ENCODE results near the gene IGBP1. TPM values are rescaled to one million over a fixed set of nuclear protein-coding genes. Genes with fewer than 3 reads are reported as not detected.
A peak's percentile ranks its signal among the peaks of the same experiment; 100 is the strongest.

Gene IGBP1
- polyA plus RNA-seq, 1 experiment, result 118 TPM

GRCh38 chrX:70172221-70172620 is 39.0 kb downstream of the IGBP1 start:
- CTCF ChIA-PET, result no interaction called here
- DNase-seq (ENCODE audit: low read depth, low spot score), result no peak
- TF ChIP-seq, protein P1, sequence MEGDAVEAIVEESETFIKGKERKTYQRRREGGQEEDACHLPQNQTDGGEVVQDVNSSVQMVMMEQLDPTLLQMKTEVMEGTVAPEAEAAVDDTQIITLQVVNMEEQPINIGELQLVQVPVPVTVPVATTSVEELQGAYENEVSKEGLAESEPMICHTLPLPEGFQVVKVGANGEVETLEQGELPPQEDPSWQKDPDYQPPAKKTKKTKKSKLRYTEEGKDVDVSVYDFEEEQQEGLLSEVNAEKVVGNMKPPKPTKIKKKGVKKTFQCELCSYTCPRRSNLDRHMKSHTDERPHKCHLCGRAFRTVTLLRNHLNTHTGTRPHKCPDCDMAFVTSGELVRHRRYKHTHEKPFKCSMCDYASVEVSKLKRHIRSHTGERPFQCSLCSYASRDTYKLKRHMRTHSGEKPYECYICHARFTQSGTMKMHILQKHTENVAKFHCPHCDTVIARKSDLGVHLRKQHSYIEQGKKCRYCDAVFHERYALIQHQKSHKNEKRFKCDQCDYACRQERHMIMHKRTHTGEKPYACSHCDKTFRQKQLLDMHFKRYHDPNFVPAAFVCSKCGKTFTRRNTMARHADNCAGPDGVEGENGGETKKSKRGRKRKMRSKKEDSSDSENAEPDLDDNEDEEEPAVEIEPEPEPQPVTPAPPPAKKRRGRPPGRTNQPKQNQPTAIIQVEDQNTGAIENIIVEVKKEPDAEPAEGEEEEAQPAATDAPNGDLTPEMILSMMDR (IDR thresholded peaks at IDR 0.05; ENCODE audit: low read depth, low read length), result no peak
- Histone ChIP-seq H3K9me3 (ENCODE audit: control insufficient read depth, insufficient read depth, low read length) (no peaks in the 10 kb centered on the region; the same call in 1 of the 2 replicates), H3K27ac (ENCODE audit: low read depth, low read length) (no peak overlapping the region), H3K4me3 (ENCODE audit: low read depth, low read length) (no peak overlapping the region), H3K27me3 (ENCODE audit: control insufficient read depth, insufficient read depth, low read length) (no peaks in the 10 kb centered on the region)
- POLR2A ChIA-PET, result interaction anchor here (0.5 to 0.6 kb wide), 2 partner anchors 39 to 1009 kb away, joined by 3 to 19 read pairs; partner anchors contain the start of gene IGBP1

GRCh38 chrX:70172964-70173363 is 39.7 kb downstream of the IGBP1 start:
- CTCF ChIA-PET, result interaction anchor here (1.9 kb wide), 1 partner anchor 40 kb away, joined by 9 read pairs; the partner anchor contains the start of gene IGBP1
- TF ChIP-seq, protein P1 (IDR thresholded peaks at IDR 0.05; ENCODE audit: low read depth, low read length), result no peak
- no peak overlapping the region for H3K27ac ChIP-seq (ENCODE audit: low read depth, low read length)
- H3K4me3 ChIP-seq (ENCODE audit: low read depth, low read length), result no peak overlapping the region
- no peaks in the 10 kb centered on the region for H3K27me3 ChIP-seq (ENCODE audit: control insufficient read depth, insufficient read depth, low read length)
- POLR2A ChIA-PET, result no interaction called here
- no peak for DNase-seq (ENCODE audit: low read depth, low spot score)
- H3K9me3 ChIP-seq (ENCODE audit: control insufficient read depth, insufficient read depth, low read length), result no peaks in the 10 kb centered on the region; the same call in 1 of the 2 replicates

DNA sequence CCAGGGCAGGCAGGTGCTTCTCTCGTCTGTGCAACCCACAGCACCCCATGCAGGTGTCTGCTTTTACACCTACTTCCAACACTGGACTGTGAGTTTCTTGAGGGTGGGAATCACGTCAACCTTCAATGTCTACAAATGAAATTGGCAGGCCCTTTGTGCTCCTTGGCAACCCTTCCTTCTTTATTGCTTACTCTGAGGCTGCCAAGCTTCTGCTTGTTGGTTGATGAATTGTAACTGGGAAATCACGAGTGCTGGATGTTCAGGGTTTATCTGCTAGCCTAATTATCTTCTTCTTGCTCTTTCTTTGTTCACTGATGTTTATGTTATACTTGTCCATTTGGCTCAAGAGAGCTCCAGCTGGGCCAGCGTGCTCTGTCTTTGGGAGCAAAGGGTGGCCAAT is 41.5 kb downstream of the IGBP1 start:
- TF ChIP-seq, protein P1 (IDR thresholded peaks at IDR 0.05; ENCODE audit: low read depth, low read length), result no peak
- no peaks in the 10 kb centered on the region; the same call in 1 of the 2 replicates for H3K9me3 ChIP-seq (ENCODE audit: control insufficient read depth, insufficient read depth, low read length)
- H3K4me3 ChIP-seq (ENCODE audit: low read depth, low read length), result 0 out of 2 replicates have a peak overlapping the region, but pooled peaks have one; percentile 2
- H3K27ac ChIP-seq (ENCODE audit: low read depth, low read length), result peak overlapping the region; percentile 98
- H3K27me3 ChIP-seq (ENCODE audit: control insufficient read depth, insufficient read depth, low read length), result no peaks in the 10 kb centered on the region
- POLR2A ChIA-PET, result interaction anchor here (0.6 to 0.7 kb wide), 2 partner anchors 11 to 35 kb away, joined by 3 to 4 read pairs; no protein-coding TSS in a partner anchor
- DNase-seq (ENCODE audit: low read depth, low spot score), result no peak
- CTCF ChIA-PET, result interaction anchor here (0.6 to 1.9 kb wide), 2 partner anchors 42 to 258 kb away, joined by 3 to 9 read pairs; partner anchors contain the start of gene IGBP1

GRCh38 chrX:70175338-70175737 is 42.1 kb downstream of the IGBP1 start:
- POLR2A ChIA-PET, result no interaction called here
- no peaks in the 10 kb centered on the region; the same call in 1 of the 2 replicates for H3K9me3 ChIP-seq (ENCODE audit: control insufficient read depth, insufficient read depth, low read length)
- no peak overlapping the region for H3K4me3 ChIP-seq (ENCODE audit: low read depth, low read length)
- TF ChIP-seq, protein P1 (IDR thresholded peaks at IDR 0.05; ENCODE audit: low read depth, low read length), result no peak
- CTCF ChIA-PET, result no interaction called here
- no peaks in the 10 kb centered on the region for H3K27me3 ChIP-seq (ENCODE audit: control insufficient read depth, insufficient read depth, low read length)
- peak overlapping the region; percentile 98 for H3K27ac ChIP-seq (ENCODE audit: low read depth, low read length)
- DNase-seq (ENCODE audit: low read depth, low spot score), result no peak

DNA sequence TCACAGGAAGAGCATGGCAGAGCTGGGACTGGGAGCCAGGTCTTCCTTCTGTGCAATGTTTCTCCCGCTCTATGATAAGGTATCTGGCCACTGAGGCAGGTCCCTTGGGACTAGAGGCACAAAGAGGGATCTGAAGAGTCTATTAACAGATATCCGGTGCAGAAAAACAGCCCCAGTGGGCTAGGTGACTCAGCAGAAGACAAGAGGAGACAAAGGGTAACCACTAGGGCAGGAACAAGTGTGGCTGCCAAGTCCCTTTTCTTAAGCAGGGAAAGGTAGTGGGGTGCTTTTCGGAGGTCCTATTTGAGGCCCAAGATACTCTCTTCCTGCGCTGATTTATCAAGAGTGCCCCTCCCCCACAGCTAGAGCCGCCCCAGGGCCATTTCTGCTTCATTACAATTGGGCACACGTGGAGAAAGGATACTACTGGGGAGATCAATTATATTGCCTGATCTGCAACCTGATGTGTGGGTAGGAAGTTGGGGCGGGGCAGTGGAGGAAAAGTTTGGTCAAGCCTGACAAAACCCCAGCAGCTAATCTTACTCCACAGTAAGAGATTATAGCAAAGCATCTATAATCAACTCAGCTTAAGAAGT is 43.8 kb downstream of the IGBP1 start, which contains the start of gene DGAT2L6:
Gene DGAT2L6 (plus strand): TSS at position 546 of the 596 bp plus-strand sequence. CDS start 100 bp downstream, outside the sequence.
- Histone ChIP-seq H3K4me3 (ENCODE audit: low read depth, low read length) (no peak within 1 kb of the TSS), H3K27me3 (ENCODE audit: control insufficient read depth, insufficient read depth, low read length) (no peaks in the 10 kb centered on the region), H3K27ac (ENCODE audit: low read depth, low read length) (no peak within 1 kb of the TSS), H3K9me3 (ENCODE audit: control insufficient read depth, insufficient read depth, low read length) (no peaks in the 10 kb centered on the region; the same call in 1 of the 2 replicates)
- ChIA-PET POLR2A (no interaction called here), CTCF (interaction anchor here (0.5 kb wide), 1 partner anchor 97 kb away, joined by 4 read pairs; no protein-coding TSS in a partner anchor)
- DNase-seq (ENCODE audit: low read depth, low spot score), result no peak
- TF ChIP-seq, protein P1 (IDR thresholded peaks at IDR 0.05; ENCODE audit: low read depth, low read length), result no peak

Measured in AG04450 (cell line).